Activated T-cell treated with anti-CD3 and anti-CD28 coated beads for 1 hour (primary cell): ENCODE data around the gene PDCL2.
"Not testable (repeated sequence)": the region's sequence is repeated elsewhere in the genome, so short reads cannot be mapped to it uniquely, and the experiment has no call there.

ENCODE experiments used
- DNase-seq: peaks from one replicate; pipeline ENCODE4 v3.0.0-alpha.2; 2020; ENCODE audit warnings: low read depth

Gene PDCL2

DNA sequence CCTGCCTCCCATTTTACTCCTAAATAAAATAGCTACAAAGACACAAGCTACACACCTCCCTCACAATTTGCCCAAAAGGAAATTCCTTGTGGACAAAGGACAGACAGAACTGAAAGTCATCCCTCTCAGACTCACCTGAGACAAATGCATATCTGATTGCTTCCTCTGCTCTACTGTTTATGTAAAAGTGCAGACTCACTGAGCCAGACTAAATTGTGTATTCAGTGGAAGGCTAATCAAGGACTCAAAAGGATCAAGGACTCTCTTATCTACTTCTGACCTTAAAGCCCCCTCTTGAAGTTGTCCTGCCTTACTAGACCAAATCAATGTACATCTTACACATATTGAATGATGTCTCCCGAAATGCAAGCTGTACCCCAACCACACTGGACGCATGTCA lies 3.9 kb downstream of the PDCL2 start:
- no peak for DNase-seq

- not testable (repeated sequence) for DNase-seq
Observed at GRCh38 chr4:55582773-55583172, 9.3 kb downstream of the PDCL2 start.

DNA sequence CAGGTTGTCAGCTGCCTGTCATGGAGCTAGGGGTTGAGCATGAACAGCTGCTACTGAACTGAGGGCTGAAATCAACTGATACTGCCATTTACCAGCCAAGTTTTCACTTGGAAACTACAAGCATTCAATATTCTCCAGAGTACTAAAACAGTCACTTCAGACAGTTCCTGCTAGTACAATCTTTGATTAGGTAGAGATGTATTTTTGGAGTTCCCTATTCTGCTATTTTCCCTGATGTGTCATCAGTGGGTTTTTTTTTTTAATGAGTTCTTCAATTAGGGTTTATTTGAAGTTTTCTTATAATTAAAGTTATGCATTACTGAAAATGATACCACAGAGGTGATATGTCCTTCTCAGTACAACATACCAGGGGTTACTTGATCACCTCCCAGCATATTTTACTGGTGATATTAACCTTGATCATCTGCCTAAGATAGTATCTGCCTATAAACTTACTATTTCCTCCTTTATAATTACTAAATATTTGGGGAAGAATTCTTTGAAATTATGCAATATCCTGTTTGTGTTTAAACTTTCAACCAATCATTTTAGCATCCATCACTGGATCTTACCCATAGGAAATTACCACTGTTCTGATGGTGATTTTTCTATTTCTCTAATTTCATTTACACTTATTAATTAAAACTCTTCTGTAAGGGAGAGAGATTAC lies 13.6 kb downstream of the PDCL2 start:
- no peak for DNase-seq

- no peak for DNase-seq
Observed at GRCh38 chr4:55575513-55575912, 16.5 kb downstream of the PDCL2 start.

DNA sequence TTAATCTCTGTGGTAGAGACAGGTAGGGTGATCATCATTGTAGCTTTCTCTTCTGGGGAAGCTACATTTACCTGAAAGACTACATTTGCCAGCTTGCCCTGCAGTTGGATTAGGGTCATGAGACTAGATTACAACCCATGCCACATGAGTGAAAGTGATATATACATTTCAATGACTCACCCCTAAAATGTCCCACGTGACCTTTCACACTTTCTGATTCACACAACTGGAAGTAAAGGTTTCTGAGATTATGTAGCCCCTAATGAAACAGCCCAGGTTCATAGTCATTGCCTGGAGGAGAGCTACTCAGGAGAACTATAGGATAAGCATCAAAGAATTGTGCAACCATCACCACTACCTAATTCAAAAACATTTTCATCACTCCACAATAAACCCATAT lies 17.8 kb downstream of the PDCL2 start:
- DNase-seq: no peak

DNA sequence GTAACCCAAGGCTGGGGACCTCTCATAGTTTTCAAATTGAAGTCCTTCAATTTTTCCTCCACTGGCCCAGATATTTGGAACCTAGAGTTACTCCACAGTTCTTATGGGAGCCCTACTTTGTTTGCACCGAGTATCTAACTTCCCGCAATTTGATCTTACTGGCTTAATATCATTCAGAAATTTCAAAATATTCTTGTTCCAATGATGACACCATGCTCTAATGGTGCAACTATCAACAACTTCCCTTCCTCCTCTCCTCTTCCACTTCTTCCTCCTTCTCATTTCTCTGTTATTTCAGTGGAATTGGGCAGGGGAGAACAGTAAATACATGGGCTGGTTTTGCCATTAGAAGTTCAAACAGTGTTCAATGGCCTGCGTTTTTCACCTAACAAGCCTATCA lies 20.2 kb downstream of the PDCL2 start:
- DNase-seq: no peak

DNA sequence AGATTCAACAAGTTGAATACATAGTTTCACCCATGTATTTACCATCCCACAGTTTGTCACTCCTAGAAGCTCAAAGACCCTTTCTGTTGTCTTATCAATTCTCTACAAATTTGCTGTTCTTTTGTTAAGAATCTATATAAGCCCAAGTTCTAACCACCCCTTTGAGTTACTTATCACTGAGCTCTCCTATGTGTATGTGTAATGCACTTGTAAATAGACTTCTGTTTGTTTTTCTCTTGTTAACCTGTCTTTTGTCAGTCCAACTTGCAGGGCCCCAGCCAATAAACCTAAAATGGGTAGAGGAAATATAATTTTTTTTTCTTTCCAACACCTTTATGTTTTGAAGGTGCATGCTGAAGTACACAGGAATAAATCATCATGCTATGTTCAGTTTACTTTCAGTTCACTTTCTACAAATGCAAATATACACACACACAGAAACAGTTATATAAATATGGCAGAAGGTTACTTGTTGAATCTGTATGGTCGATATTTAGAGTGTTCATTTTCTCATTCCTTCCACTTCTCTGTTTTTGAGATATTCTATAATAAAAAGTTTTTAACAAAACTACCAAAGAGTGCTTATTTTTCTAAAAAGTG lies 23.0 kb downstream of the PDCL2 start:
- no peak for DNase-seq

DNA sequence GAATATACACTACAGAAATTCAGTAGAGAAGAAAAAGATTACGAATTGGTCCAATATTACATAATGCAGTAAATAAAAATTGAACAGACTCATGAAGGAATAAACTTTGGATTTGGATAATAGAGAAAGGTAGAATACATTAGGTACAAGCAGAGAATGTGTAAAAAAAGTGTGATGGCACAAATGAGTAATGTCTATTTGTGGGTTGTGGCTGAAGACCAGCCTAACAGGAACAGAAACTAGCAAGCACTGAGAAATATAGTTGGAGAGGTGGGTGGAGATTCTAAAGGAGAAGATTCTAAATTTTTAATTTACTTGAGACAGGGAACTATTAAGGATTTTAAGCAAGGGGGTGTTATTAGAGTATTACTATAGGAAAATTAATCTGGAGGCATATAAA lies 30.2 kb downstream of the PDCL2 start:
- DNase-seq: no peak

DNA sequence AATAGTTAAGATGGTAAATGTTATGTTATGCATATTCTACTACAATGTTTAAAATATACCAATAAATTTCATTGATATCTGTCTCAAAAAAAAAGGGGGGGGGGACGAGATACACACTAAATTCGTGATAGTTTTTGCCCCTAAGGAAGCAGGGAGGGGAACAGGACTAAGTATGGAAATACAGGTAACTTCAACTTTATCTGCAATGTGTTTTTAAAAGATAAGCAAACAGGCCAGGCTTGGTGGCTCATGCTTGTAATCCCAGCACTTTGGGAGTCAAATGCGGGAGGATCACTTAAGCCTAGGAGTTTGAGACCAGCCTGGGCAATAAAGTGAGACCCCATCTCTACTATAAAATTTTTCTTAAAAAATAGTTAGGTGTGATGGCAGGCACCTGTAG lies 31.9 kb downstream of the PDCL2 start:
- no peak for DNase-seq

DNA sequence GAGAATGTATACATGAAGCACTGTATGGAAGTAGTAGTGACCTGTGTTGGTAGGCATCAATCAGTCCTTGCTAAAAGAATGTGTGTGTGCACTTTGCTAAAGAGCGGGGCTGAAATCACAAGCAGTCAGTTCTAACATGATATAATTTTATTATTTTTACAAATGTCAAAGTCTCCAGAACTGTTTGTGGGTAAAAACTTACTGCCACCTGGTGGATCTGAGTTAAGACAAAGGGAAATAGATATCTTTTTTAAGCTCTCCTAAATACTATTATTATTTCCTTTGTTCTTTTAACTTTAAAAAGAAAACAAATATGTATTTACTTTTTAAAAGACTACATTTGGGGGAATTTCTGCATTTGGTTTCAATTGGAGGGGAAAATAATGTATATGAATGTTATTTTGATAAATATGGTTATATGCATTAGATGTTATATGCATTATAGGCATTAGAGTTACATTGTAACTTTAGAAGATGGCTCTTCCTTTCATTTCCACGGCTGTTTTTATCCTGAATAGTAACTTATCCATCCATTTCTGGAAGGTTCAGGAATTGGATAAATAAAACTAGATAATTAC lies 37.5 kb downstream of the PDCL2 start:
- no peak for DNase-seq

GRCh38 chr4:55553441-55554201 lies 38.4 kb downstream of the PDCL2 start:
- no peak for DNase-seq

DNA sequence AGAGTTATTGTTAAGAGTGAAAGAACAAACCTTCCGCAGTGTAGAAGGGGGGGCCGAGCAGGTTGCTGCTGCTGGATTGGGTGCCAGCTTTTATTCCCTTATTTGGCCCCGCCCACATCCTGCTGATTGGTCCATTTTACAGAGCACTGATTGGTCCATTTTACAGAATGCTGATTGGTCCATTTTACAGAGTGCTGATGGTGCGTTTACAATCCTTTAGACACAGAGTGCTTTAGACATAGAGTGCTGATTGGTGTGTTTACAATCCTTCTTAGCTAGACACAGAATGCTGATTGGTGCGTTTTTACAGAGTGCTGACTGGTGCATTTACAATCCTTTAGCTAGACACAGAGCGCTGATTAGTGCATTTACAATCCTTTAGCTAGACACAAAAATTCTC lies 40.1 kb downstream of the PDCL2 start:
- not testable (repeated sequence) for DNase-seq

- DNase-seq: no peak
Observed at GRCh38 chr4:55549888-55550287, 42.2 kb downstream of the PDCL2 start.

DNA sequence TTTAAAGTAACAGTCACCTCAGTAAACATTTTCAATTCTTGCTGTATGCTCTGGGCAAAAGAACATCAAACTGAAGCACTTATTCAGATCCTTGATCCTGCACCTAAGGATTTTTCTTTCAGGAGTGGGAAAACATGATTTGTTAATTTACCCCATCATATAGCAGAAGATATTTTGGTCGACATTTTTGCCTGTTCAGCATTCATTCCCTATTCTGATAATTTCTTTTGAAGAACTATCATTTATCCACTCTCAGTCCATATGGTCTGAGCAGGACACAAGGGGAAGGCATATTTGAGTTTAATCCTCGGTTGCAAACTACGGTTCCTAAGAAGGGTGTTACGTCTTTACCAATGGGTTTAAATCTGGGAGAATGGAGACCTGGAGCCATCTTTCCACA lies 44.1 kb downstream of the PDCL2 start:
- DNase-seq: no peak

DNA sequence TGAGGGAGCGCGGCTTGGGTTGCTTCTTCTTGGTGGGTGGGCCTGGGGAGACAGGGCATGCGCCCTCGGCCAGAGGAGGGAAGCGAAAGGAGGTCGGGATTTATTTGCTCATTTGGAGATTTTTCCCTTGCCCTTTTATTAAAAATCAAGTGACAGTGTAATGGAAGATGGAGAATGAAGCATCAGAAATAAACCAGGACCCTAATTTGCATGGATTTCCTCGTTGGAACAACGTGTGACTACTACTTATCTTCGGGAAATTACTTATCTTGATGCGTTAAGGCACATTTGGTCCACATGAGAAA lies 44.6 kb downstream of the PDCL2 start:
- no peak for DNase-seq

DNA sequence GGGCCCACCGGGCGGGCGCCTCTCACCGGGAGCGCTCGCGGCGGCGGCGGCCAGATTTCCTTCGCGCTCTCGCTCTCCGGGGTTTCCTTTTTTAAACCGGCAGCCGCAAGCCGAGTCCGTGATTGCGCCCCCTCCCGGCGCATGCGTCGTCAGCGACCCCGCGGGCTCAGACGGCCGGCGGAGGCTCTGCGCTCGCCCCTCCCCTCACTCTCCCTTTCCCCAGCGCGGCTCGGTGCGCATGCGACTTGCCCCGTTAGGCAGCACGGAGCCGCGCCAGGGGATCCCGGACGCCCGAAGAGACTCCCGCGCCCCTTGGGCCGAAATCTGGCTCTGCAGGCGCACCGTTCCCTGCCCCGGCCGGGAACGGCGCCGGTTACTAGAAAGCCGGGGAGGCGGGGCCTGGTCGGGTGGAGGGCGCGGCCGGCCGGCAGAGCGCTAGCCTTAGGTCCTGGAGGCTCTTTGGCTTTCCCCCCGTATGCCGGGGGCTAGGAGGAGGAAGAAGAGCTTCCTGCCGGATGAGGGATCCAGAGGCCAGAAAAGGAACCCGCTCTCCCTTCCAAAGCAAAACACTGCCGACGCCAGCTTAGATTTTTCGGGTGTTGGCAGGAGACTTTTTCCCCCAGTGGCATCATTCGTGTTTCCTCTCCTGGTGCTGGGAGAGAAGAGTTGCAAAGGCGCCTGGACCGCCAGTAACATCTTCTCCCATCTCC lies 45.1 kb downstream of the PDCL2 start, which contains the start of gene CLOCK:
Gene CLOCK, minus strand, starts transcription at position 154 of the 710 bp plus-strand sequence. CDS start 64,124 bp downstream, outside the sequence.
- DNase-seq: peak; percentile 76

- no peak for DNase-seq
Observed at GRCh38 chr4:55546506-55546755, 45.6 kb downstream of the PDCL2 start.

GRCh38 chr4:55545641-55546505 lies 46.2 kb downstream of the PDCL2 start:
- peak; percentile 45 for DNase-seq

DNA sequence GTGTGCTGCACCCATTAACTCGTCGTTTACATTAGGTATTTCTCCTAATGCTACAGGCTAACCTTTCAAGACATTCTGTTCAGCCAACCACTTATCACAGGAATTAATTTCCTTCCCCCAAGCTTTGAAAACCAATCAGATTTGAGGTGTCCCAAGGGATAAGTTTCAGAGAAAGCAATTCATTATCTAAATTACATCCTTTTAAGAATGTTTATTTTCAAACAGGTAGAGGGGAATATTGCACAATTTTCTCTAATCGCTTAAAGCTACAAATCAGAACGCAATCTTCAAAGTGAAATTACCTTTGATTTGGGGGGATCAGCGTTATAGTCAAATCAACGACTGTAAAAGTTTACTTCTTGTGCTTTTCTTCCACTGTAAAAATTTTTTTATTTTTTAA lies 46.9 kb downstream of the PDCL2 start:
- no peak for DNase-seq

GRCh38 chr4:55543858-55544257 lies 48.2 kb downstream of the PDCL2 start:
- DNase-seq: no peak

- no peak for DNase-seq
Observed at GRCh38 chr4:55540271-55540670, 51.8 kb downstream of the PDCL2 start.

DNA sequence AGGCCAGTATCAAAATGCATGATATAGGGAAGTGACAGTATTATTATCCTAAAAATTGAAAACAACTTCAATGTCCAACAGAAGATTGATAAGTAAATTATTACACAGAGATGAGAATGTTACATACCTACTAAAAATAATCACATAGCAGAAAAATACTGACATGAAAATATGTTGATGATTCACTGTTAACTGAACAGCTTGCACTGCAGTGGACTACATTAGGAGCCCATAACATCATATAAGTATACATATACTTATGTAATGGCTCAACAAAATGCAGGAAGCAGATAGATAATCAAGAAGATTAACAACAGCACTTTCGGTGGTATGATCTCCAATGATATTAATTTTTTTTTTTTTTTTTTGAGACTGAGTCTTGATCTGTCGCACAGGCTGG lies 52.4 kb downstream of the PDCL2 start:
- DNase-seq: no peak
